Hepatocyte (in vitro differentiated cells): ENCODE results near the gene ADAMTS4.

ENCODE experiments used
- EZH2phosphoT487 ChIP-seq: fragments of 200-600 bp; sonication (generic); IDR thresholded peaks from one replicate; pipeline ENCODE4 v1.6.1; 2018; ENCODE audit warnings: antibody characterized with exemption, mild to moderate bottlenecking, low read depth, moderate library complexity; ENCODE audit not compliant: unreplicated experiment, severe bottlenecking
- TF ChIP-seq, protein P1 (sequence below): fragments of 200-600 bp; sonication (generic); IDR thresholded peaks from 2 replicates; pipeline ENCODE4 v1.5.1; 2016; ENCODE audit warnings: antibody characterized with exemption, mild to moderate bottlenecking; ENCODE audit not compliant: poor library complexity

DNA sequence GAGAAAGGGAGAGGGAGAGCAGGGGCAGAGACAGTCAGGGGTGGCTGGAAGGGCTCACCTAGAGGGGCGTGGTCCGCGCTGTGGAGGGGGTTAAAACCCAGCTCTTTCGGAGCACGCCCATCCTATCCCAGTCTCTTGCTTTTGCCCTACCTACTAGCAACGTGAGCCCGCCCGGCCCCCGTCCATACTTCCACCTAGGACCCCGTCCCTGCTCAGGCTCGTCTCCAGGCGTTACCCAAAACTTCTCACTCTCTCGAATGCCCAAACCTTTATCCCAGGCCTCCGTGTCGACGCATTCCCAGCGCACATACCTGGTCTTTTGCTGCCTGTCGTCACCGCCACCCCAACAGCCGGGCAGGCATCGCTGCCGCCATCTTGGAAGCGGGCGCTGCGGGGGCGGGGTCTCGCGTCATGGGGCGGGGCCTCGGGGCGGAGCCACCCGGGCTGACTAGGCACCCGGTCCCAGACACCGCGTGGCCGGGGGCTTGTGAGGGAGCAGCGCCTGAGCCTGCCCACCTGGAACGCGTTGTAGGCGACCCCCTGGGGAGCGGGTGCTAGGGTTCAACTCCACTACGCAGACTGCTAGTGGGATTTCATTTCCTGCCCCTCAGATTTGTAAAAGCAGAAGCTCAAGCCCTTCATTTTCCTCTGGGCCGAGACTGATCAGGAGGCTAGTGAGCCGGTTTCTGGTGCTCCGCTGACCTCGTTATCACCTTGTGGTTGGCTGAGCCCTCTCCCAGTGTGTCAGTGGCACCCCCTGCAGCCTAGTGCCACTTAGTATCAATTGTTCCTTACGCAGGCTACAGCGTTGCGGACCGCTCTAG is 21.5 kb downstream of the ADAMTS4 start, which contains the start of gene B4GALT3:
- TF ChIP-seq, protein P1, sequence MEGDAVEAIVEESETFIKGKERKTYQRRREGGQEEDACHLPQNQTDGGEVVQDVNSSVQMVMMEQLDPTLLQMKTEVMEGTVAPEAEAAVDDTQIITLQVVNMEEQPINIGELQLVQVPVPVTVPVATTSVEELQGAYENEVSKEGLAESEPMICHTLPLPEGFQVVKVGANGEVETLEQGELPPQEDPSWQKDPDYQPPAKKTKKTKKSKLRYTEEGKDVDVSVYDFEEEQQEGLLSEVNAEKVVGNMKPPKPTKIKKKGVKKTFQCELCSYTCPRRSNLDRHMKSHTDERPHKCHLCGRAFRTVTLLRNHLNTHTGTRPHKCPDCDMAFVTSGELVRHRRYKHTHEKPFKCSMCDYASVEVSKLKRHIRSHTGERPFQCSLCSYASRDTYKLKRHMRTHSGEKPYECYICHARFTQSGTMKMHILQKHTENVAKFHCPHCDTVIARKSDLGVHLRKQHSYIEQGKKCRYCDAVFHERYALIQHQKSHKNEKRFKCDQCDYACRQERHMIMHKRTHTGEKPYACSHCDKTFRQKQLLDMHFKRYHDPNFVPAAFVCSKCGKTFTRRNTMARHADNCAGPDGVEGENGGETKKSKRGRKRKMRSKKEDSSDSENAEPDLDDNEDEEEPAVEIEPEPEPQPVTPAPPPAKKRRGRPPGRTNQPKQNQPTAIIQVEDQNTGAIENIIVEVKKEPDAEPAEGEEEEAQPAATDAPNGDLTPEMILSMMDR, result peak; percentile 24
- no peak for TF ChIP-seq EZH2phosphoT487
